Tibial artery (tissue), 4 donors: ENCODE measurements around the gene DCLRE1A.

Experiments used
- DNase-seq, 2 donors: peaks; one replicate each; pipeline ENCODE4 v3.0.0-alpha.2; 2019
- H3K27ac ChIP-seq, 2 donors: fragments of 200-600 bp; sonication (generic) in 1 of 2; 1 replicate in 1 of 2; 2 replicates in 1 of 2; pipeline ENCODE4 v1.5.1; 2018 to 2019; ENCODE audit warnings: mild to moderate bottlenecking in 1 of 2
- H3K27me3 ChIP-seq, 2 donors: fragments of 200-600 bp; sonication (generic) in 1 of 2; one replicate each; pipeline versions ENCODE4 v1.5.1 to v1.6.0; 2016 to 2019
- H3K36me3 ChIP-seq, 3 donors: fragments of 200-600 bp; sonication (generic) in 2 of 3; one replicate each; pipeline ENCODE4 v1.5.1; 2016 to 2019; ENCODE audit warnings: mild to moderate bottlenecking in 2 of 3
- H3K4me1 ChIP-seq, 4 donors: fragments of 200-600 bp; sonication (generic) in 2 of 4; 1 replicate in 3 of 4; 2 replicates in 1 of 4; pipeline ENCODE4 v1.5.1; 2016 to 2019
- H3K4me3 ChIP-seq, 2 donors: fragments of 200-600 bp; sonication (generic) in 1 of 2; 1 replicate in 1 of 2; 2 replicates in 1 of 2; pipeline ENCODE4 v1.5.1; 2018 to 2019; ENCODE audit warnings: mild to moderate bottlenecking in 2 of 2
- H3K9me3 ChIP-seq, 3 donors: fragments of 200-600 bp; sonication (generic) in 1 of 3; one replicate each; pipeline ENCODE4 v1.5.1; 2016 to 2019
- CTCF ChIP-seq, 2 experiments: fragments of 200-600 bp in 1 of 2; fragments of 450-650 bp in 1 of 2; IDR thresholded peaks; one replicate each; pipeline ENCODE4 v1.5.1; 2017 to 2019; ENCODE audit warnings: antibody characterized with exemption in 2 of 2, mild to moderate bottlenecking in 1 of 2, moderate library complexity in 1 of 2
- intact Hi-C: fragments of 100-400 bp; cut with DNase I; formaldehyde crosslinking; loops from one replicate; pipeline ENCODE4 v1.15.0; 2023; ENCODE audit warnings: low total_unique reads

Gene DCLRE1A

GRCh38 chr10:113867904-113868303 lies 14.0 kb upstream of the DCLRE1A start:
- TF ChIP-seq CTCF (IDR thresholded peaks at IDR 0.05): no peak
- Histone ChIP-seq H3K27me3 (no peaks in the 10 kb centered on the region), H3K4me3 (no peak overlapping the region), H3K36me3 (no peaks in the 10 kb centered on the region), H3K4me1 (no peaks in the 10 kb centered on the region), H3K27ac (no peak overlapping the region), H3K9me3 (peaks cover 0 to 8% (median 5%) of the 10 kb centered on the region in 3 donors)
- DNase-seq: no peak
- intact Hi-C loops: no loop called here

DNA sequence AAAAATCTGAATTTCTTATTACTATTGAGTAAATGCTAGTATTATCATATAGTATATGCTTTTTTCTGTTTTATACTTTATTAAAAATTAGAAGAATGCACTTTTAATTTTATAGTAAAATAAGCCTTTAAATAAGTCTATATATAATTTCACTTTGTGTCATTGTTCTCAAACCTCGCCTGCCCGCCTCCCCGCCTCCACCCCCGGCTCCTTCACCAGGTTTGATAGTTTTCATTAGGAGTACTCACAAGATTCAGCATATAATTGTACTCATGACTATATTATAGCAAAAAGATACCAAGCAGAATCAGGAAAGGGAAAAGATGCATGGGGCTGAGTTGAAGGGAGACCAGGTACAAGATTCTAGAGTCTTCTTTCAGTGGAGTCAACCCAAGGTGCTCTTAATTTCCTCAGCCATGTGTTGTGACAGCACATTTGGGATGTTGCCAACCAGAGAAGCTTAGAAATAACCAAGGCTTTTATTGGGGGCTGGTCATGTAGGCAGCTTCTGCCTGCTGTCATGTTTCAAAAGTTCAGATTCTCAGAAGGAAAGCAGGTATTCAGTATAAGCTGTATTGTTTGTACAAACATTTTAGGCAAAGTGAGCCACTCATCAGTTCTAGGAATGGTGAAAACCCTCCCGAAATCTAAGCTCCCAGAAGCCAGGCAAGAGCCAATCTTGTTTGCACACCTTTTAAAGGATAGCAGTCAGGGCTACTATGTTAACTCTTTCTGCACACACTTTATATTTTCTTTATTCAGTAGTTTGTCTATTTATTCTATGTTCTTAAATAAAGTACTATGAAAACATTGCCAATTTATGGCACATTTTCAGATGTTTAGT lies 12.9 kb upstream of the DCLRE1A start:
- no peak for DNase-seq
- H3K27ac ChIP-seq: no peak overlapping the region
- H3K4me3 ChIP-seq: no peak overlapping the region
- intact Hi-C loops: no loop called here
- TF ChIP-seq CTCF (IDR thresholded peaks at IDR 0.05): no peak
- H3K27me3 ChIP-seq: no peaks in the 10 kb centered on the region
- no peaks in the 10 kb centered on the region for H3K4me1 ChIP-seq
- H3K9me3 ChIP-seq: no peaks in the 10 kb centered on the region
- peaks cover 0 to 10% (median 0%) of the 10 kb centered on the region in 3 donors for H3K36me3 ChIP-seq

DNA sequence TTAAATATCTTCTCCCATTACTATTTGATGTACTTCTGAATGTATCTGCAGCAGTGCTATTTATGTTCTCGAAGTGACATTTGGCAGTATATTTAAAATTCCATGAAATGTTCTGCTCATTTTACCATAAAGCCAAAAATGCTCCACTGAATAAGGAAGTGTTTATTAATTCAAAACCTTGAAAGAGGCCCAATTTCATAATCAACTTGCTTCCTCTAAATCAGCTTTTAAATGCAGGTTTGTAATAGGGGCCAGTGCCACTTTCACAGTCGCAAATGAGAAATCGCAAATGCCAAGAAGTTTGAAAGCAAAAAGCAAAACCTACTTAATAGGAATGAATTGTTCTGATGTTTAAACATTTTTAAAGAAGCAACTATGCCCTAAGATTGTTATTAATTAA lies 12.0 kb upstream of the DCLRE1A start:
- Histone ChIP-seq H3K4me3 (no peak overlapping the region), H3K4me1 (no peaks in the 10 kb centered on the region), H3K27me3 (no peaks in the 10 kb centered on the region), H3K27ac (no peak overlapping the region), H3K9me3 (no peaks in the 10 kb centered on the region), H3K36me3 (peaks cover 7 to 19% (median 7%) of the 10 kb centered on the region in 3 donors)
- intact Hi-C loops: no loop called here
- no peak for TF ChIP-seq CTCF (IDR thresholded peaks at IDR 0.05)
- no peak for DNase-seq

GRCh38 chr10:113859261-113859660 lies 5.4 kb upstream of the DCLRE1A start:
- Histone ChIP-seq H3K27ac (no peak overlapping the region), H3K9me3 (no peaks in the 10 kb centered on the region), H3K27me3 (no peaks in the 10 kb centered on the region), H3K4me3 (no peak overlapping the region), H3K4me1 (peaks cover 0 to 32% (median 15%) of the 10 kb centered on the region in 4 donors), H3K36me3 (peaks cover 19 to 33% (median 23%) of the 10 kb centered on the region in 3 donors)
- no peak for DNase-seq
- intact Hi-C loops: no loop called here
- no peak for TF ChIP-seq CTCF (IDR thresholded peaks at IDR 0.05)

DNA sequence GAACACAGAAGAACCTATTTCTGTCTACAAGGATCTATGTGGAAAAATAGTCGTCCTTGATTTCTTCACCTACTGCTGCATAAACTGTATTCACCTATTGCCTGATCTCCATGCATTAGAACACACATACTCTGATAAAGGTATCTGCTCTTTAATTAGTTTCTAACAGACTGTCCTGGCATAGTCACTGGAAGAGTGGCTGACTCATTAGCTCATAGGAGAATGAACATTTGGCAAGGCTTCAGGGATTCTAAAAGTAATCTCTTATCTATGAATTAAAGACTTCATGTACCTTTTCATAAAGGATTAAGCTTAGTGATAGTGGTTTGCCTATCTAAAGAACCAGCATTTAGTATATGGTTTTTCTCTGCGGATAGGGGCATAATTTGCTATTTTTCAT lies 4.7 kb upstream of the DCLRE1A start:
- no peaks in the 10 kb centered on the region for H3K27me3 ChIP-seq
- no peak overlapping the region for H3K4me3 ChIP-seq
- peaks cover 0 to 33% (median 15%) of the 10 kb centered on the region in 4 donors for H3K4me1 ChIP-seq
- peaks cover 19 to 33% (median 23%) of the 10 kb centered on the region in 3 donors for H3K36me3 ChIP-seq
- H3K9me3 ChIP-seq: no peaks in the 10 kb centered on the region
- no peak overlapping the region for H3K27ac ChIP-seq
- TF ChIP-seq CTCF (IDR thresholded peaks at IDR 0.05): no peak
- DNase-seq: no peak
- intact Hi-C loops: no loop called here
